HG02763 (cell line): ENCODE data around the gene HMG20B.
"Not testable (repeated sequence)": the region's sequence is repeated elsewhere in the genome, so short reads cannot be mapped to it uniquely, and the experiment has no call there.

Experiments
- ATAC-seq: cut with Tn5 transposase; IDR thresholded peaks from one replicate; pipeline ENCODE4 v1.9.1; 2021; ENCODE audit warnings: mild to moderate bottlenecking, moderate library complexity; ENCODE audit not compliant: unreplicated experiment

HMG20B gene

DNA sequence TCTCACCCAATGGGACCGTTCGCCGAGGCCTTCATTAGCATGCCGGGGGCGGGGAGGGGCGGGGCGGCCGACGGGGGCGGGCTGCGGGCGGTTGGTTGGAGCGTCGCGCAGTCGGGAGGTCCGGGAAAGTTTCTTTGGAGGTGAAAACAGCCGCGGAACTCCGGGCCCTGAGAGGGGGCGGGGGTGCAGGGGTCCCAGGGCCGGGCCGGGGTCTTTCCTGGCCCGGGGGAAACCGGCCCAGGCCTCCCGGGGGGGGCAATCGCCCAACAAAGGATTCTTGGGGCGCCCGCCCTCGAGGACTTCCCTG lies at the start of gene HMG20B:
HMG20B (plus strand) TSS at position 90 of the 307 bp plus-strand sequence. CDS start 366 bp downstream, outside the sequence.
- ATAC-seq = no peak

DNA sequence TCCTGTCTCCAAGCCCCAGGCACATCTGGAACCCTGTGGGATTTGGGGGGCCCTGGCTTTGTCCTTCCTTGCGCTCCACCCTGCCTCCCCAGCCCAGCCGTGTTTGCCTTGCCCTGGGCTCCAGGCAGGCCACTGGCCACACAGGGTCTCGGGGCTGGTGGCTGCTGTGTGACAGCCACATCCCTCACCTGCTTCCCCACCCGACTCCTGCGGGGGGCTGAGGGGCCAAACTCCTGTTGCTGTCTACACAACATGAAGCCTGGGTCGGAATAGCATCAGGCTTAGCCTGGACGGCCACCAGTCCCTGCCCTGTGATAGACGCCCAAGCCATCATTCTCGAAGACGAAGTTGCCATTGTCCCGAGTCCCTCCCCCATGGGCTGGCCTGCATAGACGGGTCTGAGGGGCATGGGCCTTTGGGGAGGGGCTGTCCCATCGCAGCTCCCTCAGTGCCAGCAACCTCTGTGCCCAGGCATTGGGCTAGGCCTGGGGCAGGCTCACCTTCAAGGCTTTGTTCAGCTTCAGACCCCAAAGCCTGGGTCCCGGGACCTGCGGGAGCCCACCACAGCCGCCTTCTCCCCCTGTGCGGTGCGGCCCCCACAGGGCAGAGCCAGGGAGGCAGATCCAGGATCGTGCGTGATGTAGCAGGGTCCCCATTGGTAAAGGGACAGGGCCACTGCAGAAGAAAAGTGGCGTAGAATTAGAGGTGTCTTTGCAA lies 49.2 kb upstream of the HMG20B start:
- no peak for ATAC-seq

DNA sequence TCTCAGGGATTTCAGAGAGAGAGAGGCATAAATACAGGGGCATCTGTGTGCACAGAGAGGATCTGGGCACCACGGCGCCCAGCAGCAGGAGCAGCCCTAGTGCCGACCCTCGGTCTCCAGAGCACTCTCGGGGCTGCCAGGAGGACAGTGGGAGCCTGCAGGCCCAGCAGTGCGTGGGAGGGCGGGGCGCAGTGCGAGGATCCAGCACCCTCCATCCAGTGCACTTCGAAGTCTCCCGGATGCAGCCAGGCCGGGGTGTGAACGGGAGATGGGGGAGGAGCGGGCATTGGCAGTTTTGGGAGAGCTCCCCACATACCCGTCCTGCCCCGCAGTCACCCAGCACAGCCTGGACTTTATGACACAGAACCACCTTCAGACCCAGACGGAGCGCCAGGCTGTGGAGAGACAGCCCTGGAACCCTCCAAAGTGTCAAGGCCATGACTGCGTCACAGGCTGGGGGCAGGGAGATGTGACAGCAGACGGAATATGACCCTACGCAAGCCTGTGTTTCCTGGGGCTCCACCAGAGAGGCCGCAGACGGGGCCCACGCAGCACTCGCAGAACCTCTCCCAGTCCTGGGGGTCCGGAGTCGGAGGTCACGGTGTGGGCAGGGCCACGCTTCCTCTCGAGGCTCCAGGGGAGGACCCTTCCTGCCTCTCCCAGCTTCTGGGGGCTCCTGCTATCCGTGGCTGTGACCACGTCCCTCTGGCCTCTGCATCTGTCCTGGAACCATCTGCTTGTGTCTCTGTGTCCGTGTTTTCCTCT lies 48.5 kb upstream of the HMG20B start:
- no peak for ATAC-seq

DNA sequence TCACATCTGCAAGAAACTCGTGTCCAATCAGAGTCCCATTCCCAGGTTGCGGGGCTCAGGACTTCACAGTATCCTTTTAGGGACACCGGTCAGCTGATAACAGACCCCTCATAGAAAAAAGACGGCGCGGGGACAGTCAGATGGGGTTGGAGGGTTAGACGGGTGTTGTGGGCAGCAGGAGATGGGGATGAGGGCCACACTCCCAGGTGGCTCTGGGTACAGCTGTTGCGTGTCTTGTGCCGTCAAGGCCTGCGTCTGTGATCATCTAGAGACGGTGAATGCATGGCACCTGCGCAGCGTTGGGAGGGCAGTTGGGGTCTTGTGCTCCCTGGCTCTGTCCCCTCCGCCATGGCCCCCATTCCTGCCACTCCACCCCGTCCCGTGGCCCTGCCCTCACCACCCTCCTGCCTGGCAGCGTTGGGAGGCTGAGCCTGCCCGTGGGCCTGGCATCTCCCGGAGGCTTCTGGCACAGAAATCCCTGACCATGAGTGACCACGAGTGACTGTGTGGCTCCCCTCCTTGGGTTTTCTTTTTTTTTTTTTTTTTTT lies 47.8 kb upstream of the HMG20B start:
- ATAC-seq = no peak

DNA sequence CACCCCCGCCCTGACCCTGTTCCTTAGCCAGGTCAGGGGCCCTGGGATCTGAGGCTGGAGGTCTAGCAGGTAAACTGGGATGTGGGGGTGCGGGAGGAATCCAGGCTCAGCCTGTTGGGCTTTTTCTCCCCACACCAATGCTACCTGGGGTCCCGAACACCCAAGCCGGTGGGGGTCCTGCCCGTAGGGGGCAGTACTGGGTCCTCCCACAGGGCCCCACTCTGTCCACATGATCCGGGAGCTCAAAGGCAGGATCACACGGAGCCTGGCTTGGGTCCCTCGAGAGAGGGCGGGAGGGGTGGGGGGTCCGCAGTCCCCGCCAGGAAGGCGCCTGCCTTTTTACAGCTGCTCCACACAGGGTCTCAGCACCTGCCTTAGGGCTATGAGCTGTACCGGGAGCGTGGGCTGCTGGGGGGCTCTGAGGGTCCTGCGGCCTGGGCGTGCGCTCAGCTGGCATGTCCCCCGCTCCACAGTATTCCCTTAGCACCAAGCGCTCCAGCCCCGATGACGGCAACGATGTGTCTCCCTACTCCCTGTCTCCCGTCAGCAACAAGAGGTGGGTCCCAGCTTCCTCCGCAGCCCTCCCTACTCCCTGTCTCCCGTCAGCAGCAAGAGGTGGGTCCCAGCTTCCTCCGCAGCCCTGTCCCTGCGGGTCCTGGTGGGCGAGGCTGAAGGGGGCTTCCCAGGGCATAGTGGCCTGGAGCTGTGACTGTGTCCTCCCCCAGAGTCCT lies 46.1 kb upstream of the HMG20B start:
- ATAC-seq = no peak

DNA sequence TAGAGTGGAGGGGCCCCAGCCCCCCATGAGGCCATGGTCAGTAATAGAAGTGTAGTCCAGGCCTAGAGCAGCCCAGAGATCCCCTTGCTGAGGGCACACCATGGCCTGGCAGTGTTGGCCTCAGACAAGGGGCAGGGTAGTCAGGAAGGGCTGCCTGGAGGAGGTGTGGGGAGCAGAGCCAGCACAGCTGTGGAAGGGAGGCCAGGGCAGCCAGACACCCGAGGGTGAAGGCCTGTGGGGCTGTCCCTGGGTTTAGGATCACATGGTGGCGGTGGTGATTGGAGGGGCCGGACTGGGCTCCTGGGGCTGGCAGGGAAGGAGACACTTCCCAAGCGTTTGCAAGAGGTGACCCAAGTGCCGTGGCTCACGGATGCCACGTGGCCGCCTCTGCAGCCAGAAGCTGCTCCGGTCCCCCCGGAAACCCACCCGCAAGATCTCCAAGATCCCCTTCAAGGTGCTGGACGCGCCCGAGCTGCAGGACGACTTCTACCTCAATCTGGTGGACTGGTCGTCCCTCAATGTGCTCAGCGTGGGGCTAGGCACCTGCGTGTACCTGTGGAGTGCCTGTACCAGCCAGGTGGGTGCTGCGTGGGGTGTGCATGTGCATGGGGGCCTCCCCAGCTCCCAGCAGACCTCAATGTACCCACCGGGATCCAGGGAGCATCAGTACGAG lies 45.4 kb upstream of the HMG20B start:
- ATAC-seq = no peak

DNA sequence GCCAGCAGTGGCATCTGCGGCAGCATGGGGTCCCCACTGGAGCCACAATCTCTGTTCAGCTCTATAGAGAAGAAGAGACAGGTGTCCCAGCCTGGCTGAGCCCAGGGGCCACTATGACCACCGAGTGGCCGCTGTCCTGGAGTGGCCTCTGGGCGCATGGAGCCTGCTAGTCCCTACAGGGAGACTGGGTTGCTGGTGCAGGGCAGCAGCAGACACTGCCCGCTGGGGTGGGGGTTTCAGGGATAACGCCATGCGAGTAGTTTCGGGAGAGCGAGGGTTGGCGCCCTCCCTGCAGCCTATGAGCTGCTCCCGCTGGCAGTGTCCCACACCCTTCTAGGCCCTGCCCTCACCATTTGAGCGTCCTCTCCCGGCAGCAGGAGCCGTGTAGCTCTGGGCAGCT lies 44.7 kb upstream of the HMG20B start:
- ATAC-seq = no peak

DNA sequence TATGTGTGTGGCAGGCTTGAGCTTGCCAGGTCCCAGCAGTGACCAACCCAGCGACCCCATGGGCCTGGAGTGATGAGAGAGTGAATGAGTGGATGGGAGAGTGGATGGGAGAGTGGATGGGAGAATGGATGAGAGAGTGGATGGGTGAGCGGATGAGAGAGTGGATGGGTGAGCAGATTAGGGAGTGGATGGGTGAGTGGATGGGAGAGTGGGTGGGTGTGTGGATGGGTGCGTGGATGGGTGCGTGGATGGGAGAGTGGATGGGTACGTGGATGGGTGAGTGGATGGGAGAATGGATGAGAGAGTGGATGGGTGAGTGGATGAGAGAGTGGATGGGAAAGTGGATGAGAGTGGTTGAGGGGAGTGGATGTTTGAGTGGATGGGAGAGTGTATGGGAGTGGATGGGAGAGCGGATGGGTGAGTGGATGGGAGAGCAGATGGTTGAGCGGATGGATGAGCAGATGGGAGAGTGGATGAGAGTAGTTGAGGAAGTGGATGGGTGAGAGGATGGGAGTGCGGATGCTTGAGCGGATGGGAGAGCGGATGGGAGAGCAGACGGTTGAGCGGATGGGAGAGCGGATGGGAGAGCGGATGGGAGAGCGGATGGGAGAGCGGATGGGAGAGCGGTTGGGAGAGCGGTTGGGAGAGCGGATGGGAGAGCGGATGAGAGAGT lies 44.1 kb upstream of the HMG20B start:
- no peak for ATAC-seq

DNA sequence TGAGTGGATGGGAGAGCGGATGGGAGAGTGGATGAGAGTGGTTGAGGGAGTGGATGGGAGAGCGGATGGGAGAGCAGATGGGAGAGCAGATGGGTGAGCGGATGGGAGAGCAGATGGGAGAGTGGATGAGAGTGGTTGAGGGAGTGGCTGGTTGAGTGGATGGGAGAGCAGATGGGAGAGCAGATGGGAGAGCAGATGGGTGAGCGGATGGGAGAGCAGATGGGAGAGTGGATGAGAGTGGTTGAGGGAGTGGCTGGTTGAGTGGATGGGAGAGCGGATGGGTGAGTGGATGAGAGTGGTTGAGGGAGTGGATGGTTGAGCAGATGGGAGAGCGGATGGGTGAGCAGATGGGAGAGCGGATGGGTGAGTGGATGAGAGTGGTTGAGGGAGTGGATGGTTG lies 43.4 kb upstream of the HMG20B start:
- ATAC-seq = not testable (repeated sequence)

DNA sequence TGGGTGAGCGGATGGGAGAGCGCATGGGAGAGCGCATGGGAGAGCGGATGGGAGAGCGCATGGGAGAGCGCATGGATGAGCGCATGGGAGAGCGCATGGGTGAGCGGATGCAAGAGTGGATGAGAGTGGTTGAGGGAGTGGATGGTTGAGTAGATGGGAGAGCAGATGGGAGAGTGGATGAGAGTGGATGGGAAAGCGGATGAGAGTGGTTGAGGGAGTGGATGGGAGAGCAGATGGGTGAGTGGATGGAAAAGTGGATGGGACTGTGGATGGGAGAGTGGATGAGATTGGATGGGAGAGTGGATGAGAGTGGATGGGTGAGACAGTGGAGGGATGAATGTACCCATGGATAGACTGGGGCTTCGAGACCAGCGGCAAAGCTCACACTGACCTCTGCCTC lies 42.4 kb upstream of the HMG20B start:
- ATAC-seq = no peak

DNA sequence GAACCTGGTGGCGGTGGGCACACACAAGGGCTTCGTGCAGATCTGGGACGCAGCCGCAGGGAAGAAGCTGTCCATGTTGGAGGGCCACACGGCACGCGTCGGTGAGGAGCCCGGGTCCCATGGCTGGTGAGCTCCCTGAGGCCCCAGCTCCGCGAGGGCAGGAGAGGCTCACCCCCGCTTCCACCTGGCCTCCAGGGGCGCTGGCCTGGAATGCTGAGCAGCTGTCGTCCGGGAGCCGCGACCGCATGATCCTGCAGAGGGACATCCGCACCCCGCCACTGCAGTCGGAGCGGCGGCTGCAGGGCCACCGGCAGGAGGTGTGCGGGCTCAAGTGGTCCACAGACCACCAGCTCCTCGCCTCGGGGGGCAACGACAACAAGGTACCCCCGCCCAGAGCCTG lies 41.0 kb upstream of the HMG20B start:
- no peak for ATAC-seq

DNA sequence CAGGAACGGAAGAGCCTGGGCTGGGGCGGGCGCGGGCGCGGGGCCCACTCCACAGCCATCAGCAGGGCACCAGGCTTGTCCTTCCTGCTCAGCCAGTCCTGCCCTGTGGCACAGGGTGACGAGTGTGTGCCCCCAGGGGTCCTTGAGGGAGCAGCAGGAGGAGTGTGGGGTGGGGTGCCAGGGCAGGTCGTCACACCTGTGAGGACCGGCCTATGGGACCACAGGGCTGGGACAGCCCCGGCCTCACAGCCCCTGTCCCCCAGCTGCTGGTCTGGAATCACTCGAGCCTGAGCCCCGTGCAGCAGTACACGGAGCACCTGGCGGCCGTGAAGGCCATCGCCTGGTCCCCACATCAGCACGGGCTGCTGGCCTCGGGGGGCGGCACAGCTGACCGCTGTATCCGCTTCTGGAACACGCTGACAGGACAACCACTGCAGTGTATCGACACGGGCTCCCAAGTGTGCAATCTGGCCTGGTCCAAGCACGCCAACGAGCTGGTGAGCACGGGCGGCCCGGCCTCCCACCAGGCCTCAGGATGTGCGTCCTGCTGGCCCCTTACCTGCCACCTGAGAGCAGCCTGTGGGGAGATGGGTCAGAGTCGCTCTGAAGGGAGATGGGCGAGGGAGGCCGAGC lies 40.5 kb upstream of the HMG20B start:
- ATAC-seq = no peak

DNA sequence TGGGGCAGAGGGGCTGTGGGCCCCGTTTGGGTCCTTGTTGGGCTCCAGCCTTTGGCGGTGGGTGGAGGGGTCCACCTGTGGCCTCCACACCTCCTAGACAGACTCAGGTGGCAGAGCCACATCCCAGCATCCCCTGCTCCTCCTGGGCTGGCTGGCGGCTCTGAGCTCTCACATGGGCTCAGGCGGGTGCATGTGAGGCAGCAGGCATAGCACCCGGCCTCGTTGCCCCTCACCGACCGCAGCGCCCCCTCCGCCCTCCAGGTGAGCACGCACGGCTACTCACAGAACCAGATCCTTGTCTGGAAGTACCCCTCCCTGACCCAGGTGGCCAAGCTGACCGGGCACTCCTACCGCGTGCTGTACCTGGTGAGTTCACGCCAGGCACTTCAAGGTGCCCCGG lies 39.7 kb upstream of the HMG20B start:
- ATAC-seq = no peak

DNA sequence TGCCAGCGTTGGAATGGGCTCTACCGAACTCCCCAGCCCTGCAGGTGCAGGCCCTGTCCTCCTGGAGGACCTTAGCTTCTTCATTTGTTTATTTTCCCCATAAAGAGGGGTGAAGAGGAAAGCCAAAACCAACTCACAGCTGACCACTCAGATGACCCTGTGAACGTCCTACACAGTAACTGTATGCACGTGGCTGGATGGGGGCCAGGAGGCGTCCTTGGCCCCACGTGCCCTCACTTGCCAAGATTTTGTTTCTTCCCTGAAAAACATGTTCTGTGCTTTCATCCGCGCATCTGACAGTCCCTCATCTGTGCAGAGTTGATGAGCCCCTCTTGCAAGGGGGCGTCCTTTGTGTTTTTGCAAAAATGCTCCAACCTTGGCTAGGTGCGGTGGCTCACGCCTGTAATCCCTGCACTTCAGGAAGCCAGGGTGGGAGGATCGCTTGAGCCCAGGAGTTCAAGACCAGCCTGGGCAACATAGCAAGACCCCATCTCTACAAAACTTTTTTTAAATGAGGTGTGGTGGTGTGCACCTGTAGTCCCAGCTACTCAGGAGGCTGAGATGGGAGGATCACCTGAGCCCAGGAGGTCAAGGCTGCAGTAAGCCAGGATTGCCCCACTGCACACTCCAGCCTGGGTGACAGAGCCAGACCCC lies 39.1 kb upstream of the HMG20B start:
- no peak for ATAC-seq

DNA sequence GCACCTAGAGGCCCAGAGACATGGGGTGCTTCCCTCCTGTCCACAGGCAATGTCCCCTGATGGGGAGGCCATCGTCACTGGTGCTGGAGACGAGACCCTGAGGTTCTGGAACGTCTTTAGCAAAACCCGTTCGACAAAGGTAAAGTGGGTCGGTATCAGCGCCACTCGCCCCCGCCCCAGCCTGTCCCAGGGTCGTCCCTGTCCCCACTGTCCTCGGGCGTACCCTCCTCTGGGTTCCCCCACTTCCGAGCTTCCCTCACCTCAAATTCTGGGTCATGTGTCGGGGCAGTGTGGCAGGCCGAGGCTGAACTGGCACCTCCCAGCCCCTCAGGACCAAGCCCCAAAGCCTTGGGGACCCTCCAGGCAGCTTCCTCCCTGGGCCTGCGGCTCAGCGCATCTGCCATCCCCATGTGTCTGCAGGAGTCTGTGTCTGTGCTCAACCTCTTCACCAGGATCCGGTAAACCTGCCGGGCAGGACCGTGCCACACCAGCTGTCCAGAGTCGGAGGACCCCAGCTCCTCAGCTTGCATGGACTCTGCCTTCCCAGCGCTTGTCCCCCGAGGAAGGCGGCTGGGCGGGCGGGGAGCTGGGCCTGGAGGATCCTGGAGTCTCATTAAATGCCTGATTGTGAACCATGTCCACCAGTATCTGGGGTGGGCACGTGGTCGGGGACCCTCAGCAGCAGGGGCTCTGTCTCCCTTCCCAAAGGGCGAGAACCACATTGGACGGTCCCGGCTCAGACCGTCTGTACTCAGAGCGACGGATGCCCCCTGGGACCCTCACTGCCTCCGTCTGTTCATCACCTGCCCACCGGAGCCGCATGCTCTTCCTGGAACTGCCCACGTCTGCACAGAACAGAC lies 38.1 kb upstream of the HMG20B start:
- no peak for ATAC-seq

DNA sequence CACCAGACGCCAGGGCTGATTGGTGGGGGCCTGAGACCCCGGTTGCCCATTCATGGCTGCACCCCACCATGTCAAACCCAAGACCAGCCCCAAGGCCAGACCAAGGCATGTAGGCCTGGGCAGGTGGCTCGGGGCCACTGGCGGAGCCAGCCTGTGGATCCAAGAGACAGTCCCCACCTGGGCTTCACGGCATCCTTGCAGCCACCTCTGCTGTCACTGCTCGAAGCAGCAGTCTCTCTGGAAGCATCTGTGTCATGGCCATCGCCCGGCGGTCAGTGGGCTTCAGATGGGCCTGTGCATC lies 37.6 kb upstream of the HMG20B start:
- no peak for ATAC-seq

DNA sequence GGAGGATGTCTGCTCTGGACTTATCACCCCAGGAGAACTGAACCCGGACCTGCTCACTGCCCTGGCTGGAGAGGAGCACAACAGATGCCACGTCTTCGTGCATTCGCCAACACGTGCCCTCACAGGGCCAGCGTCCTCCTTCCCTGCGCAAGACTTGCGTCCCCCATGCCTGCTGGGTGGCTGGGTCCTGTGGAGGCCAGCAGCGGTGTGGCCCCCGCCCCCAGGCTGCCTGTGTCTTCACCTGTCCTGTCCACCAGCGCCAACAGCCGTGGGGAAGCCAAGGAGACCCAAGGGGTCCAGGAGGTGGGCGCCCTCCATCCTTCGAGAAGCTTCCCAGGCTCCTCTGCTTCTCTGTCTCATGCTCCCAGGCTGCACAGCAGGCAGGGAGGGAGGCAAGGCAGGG lies 37.2 kb upstream of the HMG20B start:
- ATAC-seq = no peak

DNA sequence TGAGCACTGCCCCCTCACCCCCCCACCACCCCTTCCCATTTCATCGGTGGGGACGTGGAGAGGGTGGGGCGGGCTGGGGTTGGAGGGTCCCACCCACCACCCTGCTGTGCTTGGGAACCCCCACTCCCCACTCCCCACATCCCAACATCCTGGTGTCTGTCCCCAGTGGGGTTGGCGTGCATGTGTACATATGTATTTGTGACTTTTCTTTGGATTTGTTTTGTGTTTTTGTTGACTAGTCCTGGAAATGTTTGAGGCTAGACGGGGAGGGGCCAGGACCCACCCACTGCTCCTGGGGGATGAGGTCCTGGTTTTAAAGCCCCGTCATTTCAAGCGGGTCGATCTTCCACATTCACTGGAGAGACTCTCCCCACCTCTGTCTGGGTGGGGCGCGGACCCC lies 36.8 kb upstream of the HMG20B start:
- ATAC-seq = no peak
